ENCODE measurements around the gene ZMYND8. TPM values are rescaled to one million over a fixed set of nuclear protein-coding genes. Genes with fewer than 3 reads are reported as not detected.
"Not testable (repeated sequence)": the region's sequence is repeated elsewhere in the genome, so short reads cannot be mapped to it uniquely, and the experiment has no call there.

ZMYND8 gene
- total and polyA plus RNA-seq, 2 donors, result 15.6 to 29.0 TPM

GRCh38 chr20:47253872-47254271 is 102.6 kb downstream of the ZMYND8 start:
- WGBS, result 30% methylated on average over 6 of the region's 6 CpGs
- DNase-seq (ENCODE audit: extremely low spot score), result no peak
- no peaks in the 10 kb centered on the region for H3K4me1 ChIP-seq (ENCODE audit: insufficient read depth)
- no peak overlapping the region for H3K4me3 ChIP-seq (ENCODE audit: low read depth, low read length)
- no peak overlapping the region for H3K27ac ChIP-seq (ENCODE audit: low read depth)
- no peaks in the 10 kb centered on the region for H3K36me3 ChIP-seq (ENCODE audit: insufficient read depth)

- Histone ChIP-seq H3K4me3 (ENCODE audit: low read depth, low read length) (no peak overlapping the region), H3K4me1 (ENCODE audit: insufficient read depth) (no peaks in the 10 kb centered on the region), H3K36me3 (ENCODE audit: insufficient read depth) (no peaks in the 10 kb centered on the region), H3K27ac (ENCODE audit: low read depth) (no peak overlapping the region)
- WGBS, result 71% methylated on average over 3 of the region's 3 CpGs
- no peak for DNase-seq (ENCODE audit: extremely low spot score)
Measured at GRCh38 chr20:47252879-47253307, 103.6 kb downstream of the ZMYND8 start.

GRCh38 chr20:47251154-47252020 is 105.1 kb downstream of the ZMYND8 start:
- Histone ChIP-seq H3K36me3 (ENCODE audit: insufficient read depth) (no peaks in the 10 kb centered on the region), H3K4me3 (ENCODE audit: low read depth, low read length) (no peak overlapping the region), H3K27ac (ENCODE audit: low read depth) (no peak overlapping the region), H3K4me1 (ENCODE audit: insufficient read depth) (no peaks in the 10 kb centered on the region)
- DNase-seq (ENCODE audit: extremely low spot score), result no peak
- WGBS, result 96% methylated on average over 19 of the region's 19 CpGs

DNA sequence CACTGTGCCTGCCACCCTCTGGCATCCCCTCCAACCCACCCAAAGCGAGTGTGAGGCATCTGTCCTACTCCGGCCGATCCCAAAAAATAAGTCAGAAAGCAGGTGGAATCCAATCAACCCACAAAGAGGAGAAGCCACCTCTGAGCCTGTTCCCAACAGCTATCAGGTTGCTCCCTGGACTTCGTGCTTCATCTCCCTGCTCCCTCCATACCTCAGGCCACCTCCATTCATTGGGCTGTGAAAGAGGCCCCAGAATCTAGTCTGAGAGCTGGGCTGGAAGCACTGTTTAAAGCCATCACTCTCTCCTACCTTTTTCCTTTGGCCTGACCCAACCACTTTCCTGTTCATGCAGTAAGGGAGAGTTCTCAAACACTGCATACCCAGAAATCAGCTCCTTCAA is 106.1 kb downstream of the ZMYND8 start:
- Histone ChIP-seq H3K27ac (ENCODE audit: low read depth) (no peak overlapping the region), H3K36me3 (ENCODE audit: insufficient read depth) (no peaks in the 10 kb centered on the region), H3K4me3 (ENCODE audit: low read depth, low read length) (no peak overlapping the region), H3K4me1 (ENCODE audit: insufficient read depth) (no peaks in the 10 kb centered on the region)
- no peak for DNase-seq (ENCODE audit: extremely low spot score)
- WGBS, result 95% methylated on average over 4 of the region's 4 CpGs

DNA sequence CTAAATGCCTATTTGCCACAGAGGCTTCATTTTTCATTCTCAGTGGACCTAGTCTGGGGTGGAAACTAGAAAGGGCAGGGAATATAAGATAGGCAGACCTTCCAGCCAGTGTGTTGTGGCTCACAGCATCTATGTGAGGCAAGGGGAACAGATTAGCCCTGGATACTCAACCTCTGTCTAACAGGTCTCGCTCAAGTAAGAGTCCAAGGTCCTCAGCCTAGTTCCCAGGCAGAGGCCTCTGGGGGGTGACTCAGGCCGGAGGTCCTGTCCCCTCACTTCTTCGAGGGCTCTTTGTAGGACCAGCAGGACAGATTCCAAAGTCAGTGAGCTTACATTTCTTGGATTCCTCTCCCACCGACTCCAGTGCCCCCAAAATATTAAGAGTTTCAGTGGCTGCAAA is 106.6 kb downstream of the ZMYND8 start:
- 79% methylated on average over 4 of the region's 4 CpGs for WGBS
- no peak overlapping the region for H3K4me3 ChIP-seq (ENCODE audit: low read depth, low read length)
- H3K27ac ChIP-seq (ENCODE audit: low read depth), result no peak overlapping the region
- DNase-seq (ENCODE audit: extremely low spot score), result no peak
- H3K4me1 ChIP-seq (ENCODE audit: insufficient read depth), result no peaks in the 10 kb centered on the region
- no peaks in the 10 kb centered on the region for H3K36me3 ChIP-seq (ENCODE audit: insufficient read depth)

GRCh38 chr20:47248448-47248966 is 108.0 kb downstream of the ZMYND8 start:
- no peak for DNase-seq (ENCODE audit: extremely low spot score)
- H3K36me3 ChIP-seq (ENCODE audit: insufficient read depth), result no peaks in the 10 kb centered on the region
- no peak overlapping the region for H3K27ac ChIP-seq (ENCODE audit: low read depth)
- WGBS, result 94% methylated on average over 6 of the region's 6 CpGs
- no peak overlapping the region for H3K4me3 ChIP-seq (ENCODE audit: low read depth, low read length)
- H3K4me1 ChIP-seq (ENCODE audit: insufficient read depth), result no peaks in the 10 kb centered on the region

DNA sequence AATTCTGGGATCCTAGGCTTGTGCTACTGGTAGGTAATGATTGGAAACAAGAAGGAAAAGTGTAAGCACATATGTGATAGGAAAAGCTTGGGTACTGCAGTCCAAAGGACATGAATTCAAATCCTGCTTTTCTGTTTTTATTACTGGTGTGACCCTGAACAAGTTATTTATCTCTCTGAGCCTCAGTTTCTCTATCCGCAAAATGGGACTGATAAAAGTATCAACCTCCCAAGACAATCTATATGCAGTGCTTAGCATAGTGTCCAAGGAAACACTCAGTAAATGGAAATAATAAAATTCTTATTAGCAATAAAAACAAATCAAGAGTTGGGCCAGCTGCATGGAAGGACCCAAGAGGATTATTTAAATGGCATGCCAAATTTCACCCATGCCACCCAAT is 108.5 kb downstream of the ZMYND8 start:
- Histone ChIP-seq H3K27ac (ENCODE audit: low read depth) (no peak overlapping the region), H3K36me3 (ENCODE audit: insufficient read depth) (no peaks in the 10 kb centered on the region), H3K4me1 (ENCODE audit: insufficient read depth) (no peaks in the 10 kb centered on the region), H3K4me3 (ENCODE audit: low read depth, low read length) (no peak overlapping the region)
- WGBS, result 97% methylated on average over 1 of the region's 1 CpG
- DNase-seq (ENCODE audit: extremely low spot score), result no peak

DNA sequence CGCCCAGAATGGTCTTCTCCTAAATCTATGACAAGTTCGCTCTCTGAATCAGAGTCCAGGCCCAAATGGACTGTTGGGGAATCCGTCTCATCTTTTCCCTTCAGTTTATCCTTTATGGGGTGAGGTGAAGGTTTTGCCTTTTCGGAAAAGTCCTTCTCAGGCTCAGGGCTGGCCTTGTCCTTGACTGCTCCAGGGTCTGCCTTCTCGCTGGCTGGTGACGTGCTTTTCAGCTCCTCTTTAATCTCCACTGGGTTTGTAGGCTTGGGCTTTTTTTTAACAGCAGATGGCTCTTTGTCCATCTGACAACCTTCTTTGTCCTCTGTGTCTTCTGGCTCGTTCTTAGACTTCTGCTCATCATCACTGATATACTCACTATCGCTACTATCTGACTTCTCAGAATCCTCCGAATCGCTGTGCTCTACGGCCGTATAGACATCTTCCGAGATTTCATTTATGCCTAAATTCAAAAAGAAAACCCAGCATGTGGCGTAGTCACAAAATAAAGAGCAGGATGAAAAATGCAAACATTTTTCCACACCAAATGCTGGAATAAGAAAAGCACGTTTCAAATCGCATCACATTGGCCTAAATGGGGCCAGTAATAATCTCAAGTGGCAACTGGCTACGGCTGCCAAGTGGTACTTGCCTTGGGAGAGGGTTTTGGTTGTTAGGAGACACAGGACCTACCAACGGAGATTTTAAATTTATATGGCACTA is 110.3 kb downstream of the ZMYND8 start:
- 95% methylated on average over 18 of the region's 18 CpGs for WGBS
- DNase-seq (ENCODE audit: extremely low spot score), result no peak
- no peaks in the 10 kb centered on the region for H3K36me3 ChIP-seq (ENCODE audit: insufficient read depth)
- H3K4me1 ChIP-seq (ENCODE audit: insufficient read depth), result no peaks in the 10 kb centered on the region
- no peak overlapping the region for H3K27ac ChIP-seq (ENCODE audit: low read depth)
- H3K4me3 ChIP-seq (ENCODE audit: low read depth, low read length), result no peak overlapping the region

- DNase-seq (ENCODE audit: extremely low spot score); H3K36me3 ChIP-seq (ENCODE audit: insufficient read depth); H3K27ac ChIP-seq (ENCODE audit: low read depth); H3K4me3 ChIP-seq (ENCODE audit: low read depth, low read length); H3K4me1 ChIP-seq (ENCODE audit: insufficient read depth): not testable (repeated sequence)
- 91% methylated on average over 11 of the region's 11 CpGs for WGBS
Measured at GRCh38 chr20:47245166-47245565, 111.3 kb downstream of the ZMYND8 start.

GRCh38 chr20:47244451-47244850 is 112.0 kb downstream of the ZMYND8 start:
- no peak for DNase-seq (ENCODE audit: extremely low spot score)
- 95% methylated on average over 3 of the region's 3 CpGs for WGBS
- H3K27ac ChIP-seq (ENCODE audit: low read depth), result no peak overlapping the region
- H3K4me1 ChIP-seq (ENCODE audit: insufficient read depth), result no peaks in the 10 kb centered on the region
- H3K36me3 ChIP-seq (ENCODE audit: insufficient read depth), result no peaks in the 10 kb centered on the region
- no peak overlapping the region for H3K4me3 ChIP-seq (ENCODE audit: low read depth, low read length)

DNA sequence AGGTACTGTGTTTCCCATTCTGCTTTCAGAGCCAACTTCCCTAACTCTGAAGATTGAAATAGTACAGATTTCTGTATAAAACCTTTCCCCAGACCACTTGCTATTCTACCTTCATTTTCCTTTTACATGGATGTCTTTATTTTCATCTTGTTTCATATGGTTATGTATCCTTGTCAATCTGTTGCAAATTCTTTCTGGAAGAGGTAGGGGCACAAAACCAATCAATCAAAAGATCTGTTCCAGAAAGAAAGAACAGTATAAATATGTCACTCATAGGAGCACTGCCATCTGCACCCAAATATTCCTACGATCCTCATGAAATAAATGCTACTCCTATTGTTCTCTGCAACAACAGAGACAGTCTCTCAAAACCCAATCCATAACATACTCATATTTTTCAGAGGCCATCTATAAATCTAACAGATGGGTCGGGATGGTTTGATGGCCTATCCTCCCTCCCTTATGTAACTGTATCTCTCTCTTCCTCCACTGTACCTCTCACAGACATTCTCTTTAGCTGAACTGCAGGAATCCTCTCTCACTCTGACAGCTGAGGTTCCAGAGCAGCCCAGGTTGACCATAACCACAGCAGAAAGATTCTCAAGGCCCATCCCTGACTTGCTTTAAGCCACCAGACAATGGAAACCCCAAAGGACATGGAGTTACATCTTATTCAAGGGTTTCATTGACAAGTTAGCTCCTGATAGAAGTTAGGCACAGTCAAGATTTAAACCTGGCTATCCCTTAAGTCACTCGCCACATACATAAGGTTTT is 112.8 kb downstream of the ZMYND8 start:
- no peaks in the 10 kb centered on the region for H3K4me1 ChIP-seq (ENCODE audit: insufficient read depth)
- H3K27ac ChIP-seq (ENCODE audit: low read depth), result no peak overlapping the region
- H3K36me3 ChIP-seq (ENCODE audit: insufficient read depth), result peaks cover under 1% of the 10 kb centered on the region
- H3K4me3 ChIP-seq (ENCODE audit: low read depth, low read length), result no peak overlapping the region
- DNase-seq (ENCODE audit: extremely low spot score), result no peak
- whole genome bisulfite sequencing, result 96% methylated on average over 3 of the region's 3 CpGs

- Histone ChIP-seq H3K4me1 (ENCODE audit: insufficient read depth) (no peaks in the 10 kb centered on the region), H3K27ac (ENCODE audit: low read depth) (no peak overlapping the region), H3K4me3 (ENCODE audit: low read depth, low read length) (no peak overlapping the region), H3K36me3 (ENCODE audit: insufficient read depth) (peaks cover 4% of the 10 kb centered on the region)
- no peak for DNase-seq (ENCODE audit: extremely low spot score)
- WGBS, result 97% methylated on average over 4 of the region's 4 CpGs
Measured at GRCh38 chr20:47243003-47243402, 113.5 kb downstream of the ZMYND8 start.

DNA sequence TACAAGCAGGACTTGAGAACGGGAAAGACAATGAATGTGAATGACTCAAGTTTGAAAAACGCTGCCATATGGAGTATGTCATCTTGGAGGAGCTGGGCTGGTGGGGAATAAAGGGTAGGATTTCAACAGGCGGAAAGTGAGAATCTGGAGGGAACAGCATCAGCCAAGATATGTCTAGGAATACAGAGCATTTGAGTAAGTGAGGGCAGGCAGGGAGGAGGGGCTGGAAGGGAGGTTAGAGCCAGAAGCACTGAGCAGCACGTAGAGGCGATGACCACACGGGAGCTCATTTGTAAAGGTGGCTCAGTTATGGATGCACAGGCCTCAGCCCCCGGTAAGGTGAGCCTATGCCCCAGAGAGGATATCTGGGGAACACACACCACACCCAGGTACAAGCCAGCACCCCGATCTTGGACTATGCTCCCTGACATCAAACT is 115.1 kb downstream of the ZMYND8 start:
- no peaks in the 10 kb centered on the region for H3K4me1 ChIP-seq (ENCODE audit: insufficient read depth)
- 39% methylated on average over 8 of the region's 8 CpGs for WGBS
- H3K36me3 ChIP-seq (ENCODE audit: insufficient read depth), result peaks cover 4% of the 10 kb centered on the region
- no peak overlapping the region for H3K4me3 ChIP-seq (ENCODE audit: low read depth, low read length)
- H3K27ac ChIP-seq (ENCODE audit: low read depth), result no peak overlapping the region
- peak; percentile 60 for DNase-seq (ENCODE audit: extremely low spot score)

Measured in urinary bladder (tissue), 4 donors.